HG02678 (cell line): ENCODE results near the gene ACOT7.

Experiments
- ATAC-seq: cut with Tn5 transposase; IDR thresholded peaks from one replicate; pipeline ENCODE4 v1.9.1; 2021; ENCODE audit warnings: mild to moderate bottlenecking, moderate library complexity; ENCODE audit not compliant: unreplicated experiment

Gene ACOT7

GRCh38 chr1:6294080-6294889, 99.3 kb downstream of the ACOT7 start:
- no peak for ATAC-seq

GRCh38 chr1:6292102-6292501, 101.5 kb downstream of the ACOT7 start:
- no peak for ATAC-seq

- ATAC-seq = no peak
These were observed 104.9 kb downstream of the ACOT7 start for GRCh38 chr1:6288665-6289064.

GRCh38 chr1:6288026-6288425, 105.5 kb downstream of the ACOT7 start:
- no peak for ATAC-seq

- ATAC-seq = no peak
These were observed 106.1 kb downstream of the ACOT7 start for GRCh38 chr1:6287431-6287886.

GRCh38 chr1:6287029-6287428, 106.5 kb downstream of the ACOT7 start:
- ATAC-seq = no peak

- no peak for ATAC-seq
These were observed 107.3 kb downstream of the ACOT7 start for GRCh38 chr1:6286266-6286665.

GRCh38 chr1:6285336-6285735, 108.2 kb downstream of the ACOT7 start:
- ATAC-seq = no peak

GRCh38 chr1:6282577-6283270, 110.8 kb downstream of the ACOT7 start:
- no peak for ATAC-seq

- ATAC-seq = no peak
These were observed 111.8 kb downstream of the ACOT7 start for GRCh38 chr1:6281511-6282402.

GRCh38 chr1:6280761-6281451, 112.7 kb downstream of the ACOT7 start:
- ATAC-seq = no peak

GRCh38 chr1:6279613-6280383, 113.8 kb downstream of the ACOT7 start:
- no peak for ATAC-seq

- no peak for ATAC-seq
These were observed 114.5 kb downstream of the ACOT7 start for GRCh38 chr1:6279066-6279465.

- ATAC-seq = no peak
These were observed 115.3 kb downstream of the ACOT7 start for GRCh38 chr1:6278263-6278662.

GRCh38 chr1:6276811-6277555, 116.6 kb downstream of the ACOT7 start:
- no peak for ATAC-seq

- no peak for ATAC-seq
These were observed 117.5 kb downstream of the ACOT7 start for GRCh38 chr1:6275826-6276782.

- no peak for ATAC-seq
These were observed 118.9 kb downstream of the ACOT7 start for GRCh38 chr1:6274622-6275139.

- ATAC-seq = no peak
These were observed 119.5 kb downstream of the ACOT7 start for GRCh38 chr1:6274102-6274501.
